ENCODE data around the gene CTPS1.

The CTPS1 gene

GRCh38 chr1:40984531-40984930, 5.0 kb downstream of the CTPS1 start:
- Histone ChIP-seq H3K4me2 (ENCODE audit: low read depth, low read length, poor library complexity, severe bottlenecking) (peak overlapping the region; percentile 99), H3K9me3 (ENCODE audit: insufficient read depth, low read depth, low read length) (no peaks in the 10 kb centered on the region), H3K9ac (ENCODE audit: low read depth, low read length, poor library complexity, severe bottlenecking) (peak overlapping the region; percentile 96), H2AFZ (ENCODE audit: low read length) (no peak overlapping the region), H3K36me3 (ENCODE audit: insufficient read depth, low read length) (peaks cover 61% of the 10 kb centered on the region), H4K20me1 (ENCODE audit: insufficient read depth, low read length, poor library complexity, severe bottlenecking) (peaks cover 60% of the 10 kb centered on the region), H3K4me1 (ENCODE audit: insufficient read depth, low read length, poor library complexity, severe bottlenecking) (peaks cover 70% of the 10 kb centered on the region), H3K4me3 (ENCODE audit: low read length, poor library complexity, severe bottlenecking) (peak overlapping the region; percentile 80), H3K9me2 (replicated peaks; ENCODE audit: low read depth, low read length) (no peaks in the 10 kb centered on the region), H3K79me2 (ENCODE audit: insufficient read depth, low read length) (peaks cover 82% of the 10 kb centered on the region), H3F3A (ENCODE audit: low read depth) (no peaks in the 10 kb centered on the region), H3K27me3 (ENCODE audit: insufficient read depth, low read length, poor library complexity, severe bottlenecking) (no peaks in the 10 kb centered on the region)
- TF ChIP-seq CTCF (conservative IDR thresholded peaks at IDR 0.05; ENCODE audit: low read length) (no peak), EZH2phosphoT487 (IDR thresholded peaks at IDR 0.05; ENCODE audit: borderline replicate concordance) (no peak)

DNA sequence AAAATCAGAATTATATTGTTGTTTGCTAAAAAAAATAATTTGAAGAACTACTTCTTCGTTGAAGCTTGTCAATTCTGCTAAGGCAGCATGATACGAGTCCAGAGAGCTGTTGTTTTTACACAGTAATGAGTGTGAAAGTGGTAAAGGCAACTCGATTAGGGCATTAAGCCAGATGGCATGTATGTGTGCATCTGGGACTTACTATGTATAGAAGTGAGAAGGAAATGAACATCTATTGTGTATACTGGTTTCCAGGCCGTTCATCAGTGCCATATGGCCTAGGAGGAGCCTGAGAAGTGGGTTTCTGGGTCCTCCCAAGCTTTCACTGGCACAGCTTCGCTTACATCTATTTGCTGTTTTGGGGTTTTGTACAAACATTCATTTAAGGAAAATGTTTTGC, 5.7 kb downstream of the CTPS1 start:
- Histone ChIP-seq H3K9me3 (ENCODE audit: insufficient read depth, low read depth, low read length) (no peaks in the 10 kb centered on the region), H3K27me3 (ENCODE audit: insufficient read depth, low read length, poor library complexity, severe bottlenecking) (no peaks in the 10 kb centered on the region), H3K9me2 (replicated peaks; ENCODE audit: low read depth, low read length) (no peaks in the 10 kb centered on the region), H4K20me1 (ENCODE audit: insufficient read depth, low read length, poor library complexity, severe bottlenecking) (peaks cover 60% of the 10 kb centered on the region), H3F3A (ENCODE audit: low read depth) (no peaks in the 10 kb centered on the region), H3K4me2 (ENCODE audit: low read depth, low read length, poor library complexity, severe bottlenecking) (peak overlapping the region; percentile 99), H3K36me3 (ENCODE audit: insufficient read depth, low read length) (peaks cover 67% of the 10 kb centered on the region), H3K4me1 (ENCODE audit: insufficient read depth, low read length, poor library complexity, severe bottlenecking) (peaks cover 70% of the 10 kb centered on the region), H2AFZ (ENCODE audit: low read length) (no peak overlapping the region), H3K4me3 (ENCODE audit: low read length, poor library complexity, severe bottlenecking) (no peak overlapping the region), H3K79me2 (ENCODE audit: insufficient read depth, low read length) (peaks cover 79% of the 10 kb centered on the region), H3K9ac (ENCODE audit: low read depth, low read length, poor library complexity, severe bottlenecking) (no peak overlapping the region)
- TF ChIP-seq CTCF (conservative IDR thresholded peaks at IDR 0.05; ENCODE audit: low read length) (no peak), EZH2phosphoT487 (IDR thresholded peaks at IDR 0.05; ENCODE audit: borderline replicate concordance) (no peak)

- H3K9ac ChIP-seq (ENCODE audit: low read depth, low read length, poor library complexity, severe bottlenecking) = no peak overlapping the region
- H4K20me1 ChIP-seq (ENCODE audit: insufficient read depth, low read length, poor library complexity, severe bottlenecking) = peaks cover 57% of the 10 kb centered on the region
- H3K36me3 ChIP-seq (ENCODE audit: insufficient read depth, low read length) = peaks cover 75% of the 10 kb centered on the region
- TF ChIP-seq EZH2phosphoT487 (IDR thresholded peaks at IDR 0.05; ENCODE audit: borderline replicate concordance) (no peak), CTCF (conservative IDR thresholded peaks at IDR 0.05; ENCODE audit: low read length) (no peak)
- H3F3A ChIP-seq (ENCODE audit: low read depth) = no peaks in the 10 kb centered on the region
- peaks cover 68% of the 10 kb centered on the region for H3K4me1 ChIP-seq (ENCODE audit: insufficient read depth, low read length, poor library complexity, severe bottlenecking)
- H3K9me2 ChIP-seq (replicated peaks; ENCODE audit: low read depth, low read length) = no peaks in the 10 kb centered on the region
- peaks cover 72% of the 10 kb centered on the region for H3K79me2 ChIP-seq (ENCODE audit: insufficient read depth, low read length)
- H3K27me3 ChIP-seq (ENCODE audit: insufficient read depth, low read length, poor library complexity, severe bottlenecking) = no peaks in the 10 kb centered on the region
- H2AFZ ChIP-seq (ENCODE audit: low read length) = no peak overlapping the region
- no peaks in the 10 kb centered on the region for H3K9me3 ChIP-seq (ENCODE audit: insufficient read depth, low read depth, low read length)
- H3K4me2 ChIP-seq (ENCODE audit: low read depth, low read length, poor library complexity, severe bottlenecking) = peak overlapping the region; percentile 99
- H3K4me3 ChIP-seq (ENCODE audit: low read length, poor library complexity, severe bottlenecking) = no peak overlapping the region
These were observed 6.4 kb downstream of the CTPS1 start for GRCh38 chr1:40985875-40986274.

Data from Loucy (cell line).